ENCODE measurements around the gene PRAMEF7. TPM values are rescaled to one million over a fixed set of nuclear protein-coding genes. Genes with fewer than 3 reads are reported as not detected.

The PRAMEF7 gene
- not detected for total RNA-seq

GRCh38 chr1:12916310-12916709 is at the start of gene PRAMEF7:
Gene PRAMEF7 (plus strand): TSS chr1:12916610. CDS start chr1:12917693, 1,083 bp downstream.

GRCh38 chr1:12886101-12886500 is 30.3 kb upstream of the PRAMEF7 start, which contains the start of gene PRAMEF4:
Gene PRAMEF4 (minus strand): TSS chr1:12886201. CDS start chr1:12883394, 2,807 bp downstream.

GRCh38 chr1:12898170-12898569 is 18.2 kb upstream of the PRAMEF7 start, which contains the start of gene PRAMEF10:
Gene PRAMEF10 (minus strand): TSS chr1:12898270. CDS start chr1:12895847, 2,423 bp downstream.

DNA sequence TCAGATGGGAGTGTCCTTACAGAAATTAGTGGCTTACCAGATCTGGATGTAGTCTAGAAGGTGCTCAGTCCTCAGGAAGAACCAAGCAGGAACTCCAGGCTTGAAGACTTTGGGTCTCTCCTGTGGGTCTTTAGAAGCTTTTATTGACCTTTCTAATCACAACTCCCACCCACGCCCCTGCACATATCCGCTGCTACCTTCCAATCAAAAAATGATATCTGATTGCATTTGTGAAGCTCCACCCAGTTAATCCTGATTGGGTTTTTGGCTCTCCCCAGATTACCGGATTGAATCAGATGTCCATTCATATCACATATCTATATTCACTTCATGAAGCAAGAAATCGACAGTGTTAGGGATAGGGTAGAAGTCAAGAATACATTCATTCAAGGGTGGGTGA is 31.1 kb downstream of the PRAMEF7 start, which contains the start of gene PRAMEF6:
TSS of gene PRAMEF6 (minus strand) at position 101 of the 400 bp plus-strand sequence. CDS start 5,062 bp downstream, outside the sequence.

Small RNA genes within 50 kb of the gene (small RNA-seq; reads per million reads assigned to genes)
- gene RNU6-1072P (ENCODE audit: low replicate concordance) = not detected

Other genes starting within 250 kb of the PRAMEF7 start
- not detected for gene AADACL3, start 200.5 kb upstream of the PRAMEF7 start, total RNA-seq
- 0.12 TPM for gene CFAP107, start 170.4 kb upstream of the PRAMEF7 start, total RNA-seq
- not detected for gene PRAMEF12, start 142.9 kb upstream of the PRAMEF7 start, total RNA-seq
- gene PRAMEF1, start 125.2 kb upstream of the PRAMEF7 start, total RNA-seq = not detected
- not detected for gene PRAMEF11, start 85.2 kb upstream of the PRAMEF7 start, total RNA-seq
- not detected for gene HNRNPCL1, start 67.9 kb upstream of the PRAMEF7 start, total RNA-seq
- gene PRAMEF2, start 59.5 kb upstream of the PRAMEF7 start, total RNA-seq = not detected
- not detected for gene PRAMEF4, start 30.4 kb upstream of the PRAMEF7 start, total RNA-seq
- not detected for gene PRAMEF10, start 18.3 kb upstream of the PRAMEF7 start, total RNA-seq
- gene PRAMEF6, start 31.0 kb downstream of the PRAMEF7 start, total RNA-seq = not detected
- not detected for gene PRAMEF27, start 140.0 kb downstream of the PRAMEF7 start, total RNA-seq
- not detected for gene HNRNPCL3, start 144.2 kb downstream of the PRAMEF7 start, total RNA-seq
- gene PRAMEF25, start 154.2 kb downstream of the PRAMEF7 start, total RNA-seq = not detected
- gene HNRNPCL2, start 200.2 kb downstream of the PRAMEF7 start, total RNA-seq = not detected
- not detected for gene PRAMEF26, start 239.4 kb downstream of the PRAMEF7 start, total RNA-seq
- not detected for gene HNRNPCL4, start 249.0 kb downstream of the PRAMEF7 start, total RNA-seq

Data from metanephros (tissue), 2 donors.